GM19035 (cell line): ENCODE results near the gene LYPD6.

Source experiments
- ATAC-seq: cut with Tn5 transposase; IDR thresholded peaks from one replicate; pipeline ENCODE4 v1.9.1; 2021; ENCODE audit not compliant: unreplicated experiment

Gene LYPD6

DNA sequence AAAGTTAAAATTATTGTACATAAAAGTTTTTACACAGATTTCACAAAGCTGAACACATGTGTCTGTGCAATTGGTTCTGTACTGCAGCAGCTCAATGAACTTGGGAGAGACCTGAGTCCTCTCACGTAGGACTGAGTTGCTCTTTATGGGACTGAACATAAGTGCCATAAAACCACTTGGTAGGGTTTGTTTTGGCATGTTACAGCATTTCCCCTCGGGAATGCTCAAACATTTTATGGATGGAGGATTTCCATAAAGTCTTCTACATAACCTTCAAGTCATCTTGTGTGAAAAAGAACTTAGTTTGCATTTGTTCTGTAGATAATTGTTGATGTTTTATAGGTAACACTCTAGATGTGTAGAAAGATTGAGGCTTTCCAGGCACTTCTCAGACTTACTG, 15.9 kb downstream of the LYPD6 start:
- no peak for ATAC-seq

GRCh38 chr2:149348291-149348690, 17.9 kb downstream of the LYPD6 start:
- no peak for ATAC-seq

DNA sequence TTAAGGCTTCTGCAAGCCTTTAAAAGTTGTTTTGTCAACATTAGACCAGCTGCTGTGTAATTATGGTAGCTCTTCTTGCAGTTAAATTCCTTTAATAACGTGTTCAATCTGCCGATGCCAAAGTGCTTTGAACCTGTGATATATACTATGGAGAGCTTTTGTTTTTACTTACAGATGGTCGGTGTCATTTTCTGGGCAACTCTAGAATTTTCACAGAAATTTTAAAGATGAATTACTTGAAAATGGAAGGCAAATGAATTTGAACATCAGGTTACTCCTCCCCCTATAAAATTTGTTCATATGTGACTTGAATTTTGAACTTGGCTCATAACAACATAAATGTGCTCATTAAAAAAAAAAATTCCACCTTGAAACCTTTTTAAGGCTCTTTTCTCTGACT, 23.0 kb downstream of the LYPD6 start:
- no peak for ATAC-seq

GRCh38 chr2:149355716-149356422, 25.5 kb downstream of the LYPD6 start:
- no peak for ATAC-seq

DNA sequence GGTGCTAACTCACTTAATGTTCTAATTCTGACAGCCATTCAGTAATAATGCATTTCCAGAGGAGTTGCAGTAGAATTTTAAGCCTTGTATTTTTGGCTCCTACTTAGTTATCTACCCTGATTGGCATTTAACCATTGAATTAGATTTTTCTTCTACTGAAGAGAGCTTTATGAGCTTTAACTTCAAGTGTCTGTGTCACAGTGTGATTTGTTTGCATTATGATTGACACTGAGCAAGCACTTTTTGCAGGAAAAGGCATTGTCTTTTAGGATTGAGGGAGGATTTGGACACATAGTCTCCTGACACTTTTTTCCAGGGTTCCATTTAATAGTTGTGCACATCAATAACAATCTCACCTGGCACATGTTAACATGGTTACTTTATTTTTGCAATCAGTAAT, 26.7 kb downstream of the LYPD6 start:
- ATAC-seq, result no peak

GRCh38 chr2:149360106-149360505, 29.7 kb downstream of the LYPD6 start:
- no peak for ATAC-seq

GRCh38 chr2:149363958-149364357, 33.6 kb downstream of the LYPD6 start:
- no peak for ATAC-seq

GRCh38 chr2:149364839-149365238, 34.5 kb downstream of the LYPD6 start:
- ATAC-seq, result no peak

GRCh38 chr2:149365931-149366583, 35.7 kb downstream of the LYPD6 start:
- ATAC-seq, result no peak

GRCh38 chr2:149370061-149370775, 39.8 kb downstream of the LYPD6 start:
- no peak for ATAC-seq

DNA sequence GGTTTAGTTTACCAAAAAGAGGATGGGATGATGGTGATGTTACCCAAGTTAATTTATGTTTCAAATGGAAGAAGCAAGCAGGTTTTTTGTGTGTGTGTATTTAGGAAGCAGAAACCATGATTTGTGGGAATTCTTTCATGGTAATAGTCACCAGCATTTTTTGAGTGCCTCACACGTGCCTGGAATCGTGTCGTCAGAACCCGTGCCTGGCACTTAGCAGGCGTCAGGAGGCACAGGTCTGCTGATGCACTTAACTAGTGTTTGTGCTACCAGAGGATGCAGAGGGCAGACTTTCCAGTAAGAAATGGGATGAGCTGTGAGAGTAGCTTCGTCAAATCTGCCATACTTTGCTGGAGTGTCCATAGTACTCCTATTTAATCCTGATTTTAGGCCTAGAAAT, 41.1 kb downstream of the LYPD6 start:
- ATAC-seq, result no peak

DNA sequence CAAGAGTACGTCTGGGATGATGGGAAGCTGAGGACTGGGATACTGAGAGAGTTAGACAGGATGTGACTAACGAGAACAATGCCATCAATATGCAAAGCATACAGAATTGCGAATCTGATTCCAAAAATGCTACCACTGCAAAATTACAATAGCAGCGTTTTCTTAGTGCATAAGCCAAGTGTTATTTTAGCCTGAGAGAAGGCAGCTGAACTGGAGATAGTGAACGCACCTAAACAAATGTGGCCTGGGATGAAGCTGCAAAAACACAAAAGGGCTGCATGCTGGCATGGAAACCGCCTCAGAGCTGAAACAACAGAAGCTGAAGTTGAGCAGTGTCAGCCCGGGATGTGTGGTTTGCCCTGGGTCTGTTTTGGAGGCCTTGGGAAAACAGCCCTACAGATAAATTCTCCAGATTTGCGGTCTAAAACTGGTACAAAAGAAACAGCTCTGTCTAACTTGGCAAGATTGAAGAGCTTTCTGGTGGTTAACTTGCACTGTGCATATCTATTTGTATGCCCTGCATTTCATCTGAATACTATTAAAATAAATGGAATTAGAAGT, 45.5 kb downstream of the LYPD6 start:
- ATAC-seq, result no peak

GRCh38 chr2:149380205-149380604, 49.8 kb downstream of the LYPD6 start:
- no peak for ATAC-seq

- ATAC-seq, result no peak
Observed at GRCh38 chr2:149383340-149383739, 53.0 kb downstream of the LYPD6 start.

DNA sequence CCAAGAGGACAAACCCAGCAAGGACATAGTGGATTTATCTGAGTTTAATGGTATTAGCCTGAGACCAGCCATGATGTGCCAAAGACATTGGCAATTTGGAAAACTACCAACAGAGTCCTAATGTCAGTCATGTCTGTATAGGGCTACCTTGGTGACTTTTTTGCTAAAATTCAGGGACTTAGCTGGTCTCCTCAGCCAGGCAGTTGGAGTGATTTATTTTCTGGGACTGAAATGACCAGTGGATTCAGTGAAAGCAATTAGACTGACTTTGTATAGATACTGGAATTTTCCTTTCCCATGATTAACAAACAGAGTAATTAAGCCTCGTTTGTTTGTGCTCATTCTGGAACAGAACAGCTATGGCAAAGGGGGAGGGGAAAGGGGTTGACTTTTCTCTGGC, 55.0 kb downstream of the LYPD6 start:
- ATAC-seq, result no peak

- no peak for ATAC-seq
Observed at GRCh38 chr2:149387411-149387810, 57.0 kb downstream of the LYPD6 start.

GRCh38 chr2:149388120-149388816, 57.9 kb downstream of the LYPD6 start:
- no peak for ATAC-seq

GRCh38 chr2:149389506-149390167, 59.2 kb downstream of the LYPD6 start:
- ATAC-seq, result no peak

GRCh38 chr2:149393614-149394013, 63.2 kb downstream of the LYPD6 start:
- ATAC-seq, result no peak

- no peak for ATAC-seq
Observed at GRCh38 chr2:149394864-149395263, 64.5 kb downstream of the LYPD6 start.
